ENCODE data around the gene MSL1.

Gene MSL1, protein sequence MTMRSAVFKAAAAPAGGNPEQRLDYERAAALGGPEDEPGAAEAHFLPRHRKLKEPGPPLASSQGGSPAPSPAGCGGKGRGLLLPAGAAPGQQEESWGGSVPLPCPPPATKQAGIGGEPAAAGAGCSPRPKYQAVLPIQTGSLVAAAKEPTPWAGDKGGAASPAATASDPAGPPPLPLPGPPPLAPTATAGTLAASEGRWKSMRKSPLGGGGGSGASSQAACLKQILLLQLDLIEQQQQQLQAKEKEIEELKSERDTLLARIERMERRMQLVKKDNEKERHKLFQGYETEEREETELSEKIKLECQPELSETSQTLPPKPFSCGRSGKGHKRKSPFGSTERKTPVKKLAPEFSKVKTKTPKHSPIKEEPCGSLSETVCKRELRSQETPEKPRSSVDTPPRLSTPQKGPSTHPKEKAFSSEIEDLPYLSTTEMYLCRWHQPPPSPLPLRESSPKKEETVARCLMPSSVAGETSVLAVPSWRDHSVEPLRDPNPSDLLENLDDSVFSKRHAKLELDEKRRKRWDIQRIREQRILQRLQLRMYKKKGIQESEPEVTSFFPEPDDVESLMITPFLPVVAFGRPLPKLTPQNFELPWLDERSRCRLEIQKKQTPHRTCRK

DNA sequence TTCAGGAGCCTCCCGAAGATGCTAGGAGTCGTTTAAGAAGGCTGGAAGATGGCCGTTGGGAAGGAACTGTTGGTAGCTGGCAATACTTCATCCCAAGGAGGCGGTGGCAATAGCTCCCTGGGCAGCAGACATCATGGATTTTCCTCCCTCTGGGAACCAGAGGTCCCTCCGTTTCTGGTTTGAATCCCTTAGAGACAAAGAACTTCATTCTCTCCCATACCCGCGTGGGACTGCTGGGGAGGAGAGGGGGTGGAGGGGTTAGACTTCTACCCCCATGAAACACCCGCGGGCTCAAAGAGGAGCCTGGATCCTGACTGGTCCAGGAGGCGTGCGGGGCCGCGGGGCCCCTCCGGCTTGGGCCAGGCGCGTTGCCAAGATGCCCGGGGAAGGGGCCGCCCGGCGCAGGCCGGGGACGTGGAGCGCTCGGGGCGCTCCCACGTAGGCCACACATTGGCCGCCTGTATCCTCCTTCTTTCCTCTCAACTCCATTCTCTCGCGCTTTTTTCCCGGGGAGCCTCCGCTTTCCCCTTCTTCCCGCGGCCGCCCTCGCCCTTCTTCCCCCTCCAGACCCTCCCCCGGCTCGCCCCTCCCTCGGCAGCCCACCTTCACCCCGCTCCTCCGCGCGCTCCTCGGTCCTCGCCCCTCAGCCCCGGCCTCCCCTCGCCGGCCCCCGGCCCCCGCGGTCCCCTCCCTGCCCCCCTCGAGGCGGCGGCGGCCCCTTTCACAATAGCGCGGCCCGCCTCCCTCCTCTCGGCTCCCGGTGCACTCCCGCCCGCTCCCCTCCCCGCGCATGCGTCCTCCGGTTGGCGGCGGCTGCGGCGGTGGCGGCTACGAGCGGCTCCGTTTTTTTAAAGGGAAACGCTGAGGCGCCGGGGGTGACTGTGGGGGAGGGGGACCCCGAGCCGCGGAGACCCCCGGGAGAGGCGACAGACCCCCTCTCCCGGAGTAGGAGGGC lies at the start of gene MSL1:
Gene MSL1, plus strand, starts transcription at position 791 of the 955 bp plus-strand sequence. CDS start 642 bp downstream, outside the sequence.
- peak; percentile 33 for DNase-seq

DNA sequence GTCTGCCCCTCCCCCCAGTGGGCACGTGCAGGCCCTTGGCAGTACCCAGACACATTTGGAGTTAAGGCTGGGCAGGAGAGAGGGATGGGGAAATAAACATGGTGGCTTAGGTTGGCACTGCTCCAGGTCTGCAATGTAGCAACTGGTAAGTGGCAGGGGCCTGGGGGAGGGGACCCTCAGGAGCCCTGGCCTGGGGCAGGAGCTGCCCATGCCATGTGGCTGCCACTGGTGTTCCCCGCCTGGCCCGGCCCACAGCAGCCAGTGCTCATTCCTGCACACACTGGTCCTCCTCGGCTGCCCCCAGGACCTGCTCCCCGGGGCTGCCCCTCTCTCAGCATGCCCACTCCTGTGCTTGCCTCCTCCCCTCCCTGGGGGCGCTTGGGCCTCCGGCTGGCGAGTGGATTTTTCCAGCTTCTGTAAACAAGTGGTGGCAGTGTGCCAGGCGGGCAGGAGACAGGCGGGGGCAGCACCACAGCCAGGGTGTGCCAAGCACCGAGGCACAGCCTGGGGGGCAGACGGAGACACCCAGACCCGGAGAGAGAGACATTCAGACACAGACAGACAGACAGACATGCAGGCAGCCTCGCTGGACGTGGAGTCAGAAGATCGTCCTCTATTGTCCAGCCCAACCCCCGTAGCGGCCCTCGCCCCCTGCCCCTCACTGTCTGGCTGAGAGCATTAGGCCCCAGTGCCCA lies 49.6 kb upstream of the MSL1 start:
- DNase-seq: peak; percentile 27

DNA sequence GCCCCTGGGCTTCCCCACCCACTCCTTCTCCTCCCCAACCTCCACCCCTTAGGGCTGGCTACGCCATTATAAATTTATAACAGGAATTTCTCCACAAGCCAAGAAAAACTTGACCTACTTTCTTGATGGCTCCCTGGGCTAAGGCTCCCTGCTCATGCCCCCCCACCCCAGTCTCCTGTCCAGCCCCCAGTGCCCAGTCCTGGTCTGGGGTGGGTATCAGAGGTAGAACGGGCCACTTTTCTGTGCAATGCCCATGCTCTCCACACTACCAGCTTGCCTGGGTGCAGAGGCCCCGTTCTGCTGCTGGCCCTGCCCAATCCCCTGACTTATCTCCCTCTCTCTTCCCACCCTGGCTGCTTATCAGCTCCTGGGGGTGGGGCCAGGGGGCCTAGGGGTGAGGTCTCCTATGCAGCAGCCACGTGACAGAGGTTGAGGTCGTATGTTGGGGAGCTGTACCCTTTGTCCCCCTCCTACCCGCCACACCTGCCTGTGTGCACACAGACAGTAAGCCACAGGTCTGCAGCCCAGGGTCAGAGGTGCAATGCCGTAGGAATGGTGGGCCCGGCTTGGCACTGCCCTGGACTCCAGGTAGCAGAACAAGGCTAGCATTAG lies 48.9 kb upstream of the MSL1 start:
- DNase-seq: no peak

DNA sequence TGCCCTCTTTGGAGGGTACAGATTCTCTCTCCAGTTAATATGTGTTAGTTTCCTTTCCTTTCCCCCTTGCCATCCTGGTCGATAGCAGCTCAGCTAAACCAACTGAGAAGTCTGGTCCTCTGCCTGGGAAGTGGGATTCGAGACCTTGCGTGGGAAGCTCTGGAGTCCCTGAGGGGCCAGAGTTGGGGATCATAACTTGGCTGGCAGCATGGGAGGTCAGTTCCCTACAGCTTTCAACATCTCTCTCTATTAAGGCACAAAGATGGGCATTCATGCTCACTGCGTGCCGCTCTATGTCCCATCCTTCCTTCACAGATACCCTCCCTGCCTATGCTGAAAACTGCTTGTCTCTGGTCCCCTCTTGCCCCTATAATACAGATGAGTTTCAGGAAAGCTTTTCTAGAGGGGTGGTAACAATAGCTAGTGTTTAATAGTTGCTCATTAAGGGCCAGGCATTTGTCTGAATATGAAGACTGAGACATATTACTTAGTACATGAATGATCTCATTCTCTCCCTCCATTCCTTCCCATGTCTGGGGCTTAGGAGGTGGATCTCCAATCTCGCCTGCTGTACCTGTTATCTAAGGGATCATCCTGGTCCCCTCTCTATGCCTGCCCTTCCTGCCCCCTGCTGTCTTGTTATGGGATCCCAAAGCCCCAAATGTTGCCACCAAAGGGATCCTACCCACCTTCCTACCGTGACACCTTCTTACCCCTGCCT lies 48.2 kb upstream of the MSL1 start:
- no peak for DNase-seq

DNA sequence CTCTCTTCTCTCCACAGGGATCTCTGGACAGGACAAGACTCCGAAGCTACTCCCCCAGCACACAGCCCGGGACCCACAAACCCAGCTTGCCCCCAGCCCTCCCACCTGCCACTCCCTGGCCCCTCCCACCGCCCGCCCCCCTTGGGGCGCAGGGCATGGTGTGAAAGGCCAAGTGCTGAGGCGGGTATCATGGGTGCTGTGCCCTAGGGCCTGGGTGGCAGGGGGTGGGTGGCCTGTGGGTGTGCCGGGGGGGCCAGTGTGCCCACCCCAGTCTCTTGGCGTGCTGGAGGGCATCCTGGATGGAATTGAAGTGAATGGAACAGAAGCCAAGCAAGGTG lies 47.6 kb upstream of the MSL1 start:
- DNase-seq: no peak

DNA sequence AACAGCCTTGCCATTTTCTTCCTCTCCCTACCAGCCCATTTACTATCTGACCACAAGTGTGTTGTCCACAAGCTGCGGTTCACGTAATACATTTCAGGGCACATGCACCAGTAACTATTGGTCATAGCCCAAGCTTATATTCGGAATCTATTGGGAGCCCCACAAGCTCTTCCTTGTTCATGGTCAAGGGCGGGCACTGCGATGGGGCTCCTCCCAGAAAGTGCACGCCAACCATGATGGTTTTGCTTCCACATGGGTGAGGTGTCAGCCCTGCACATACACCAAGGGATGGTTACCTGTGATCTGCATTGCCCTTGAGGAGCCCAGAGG lies 46.9 kb upstream of the MSL1 start:
- DNase-seq: no peak

DNA sequence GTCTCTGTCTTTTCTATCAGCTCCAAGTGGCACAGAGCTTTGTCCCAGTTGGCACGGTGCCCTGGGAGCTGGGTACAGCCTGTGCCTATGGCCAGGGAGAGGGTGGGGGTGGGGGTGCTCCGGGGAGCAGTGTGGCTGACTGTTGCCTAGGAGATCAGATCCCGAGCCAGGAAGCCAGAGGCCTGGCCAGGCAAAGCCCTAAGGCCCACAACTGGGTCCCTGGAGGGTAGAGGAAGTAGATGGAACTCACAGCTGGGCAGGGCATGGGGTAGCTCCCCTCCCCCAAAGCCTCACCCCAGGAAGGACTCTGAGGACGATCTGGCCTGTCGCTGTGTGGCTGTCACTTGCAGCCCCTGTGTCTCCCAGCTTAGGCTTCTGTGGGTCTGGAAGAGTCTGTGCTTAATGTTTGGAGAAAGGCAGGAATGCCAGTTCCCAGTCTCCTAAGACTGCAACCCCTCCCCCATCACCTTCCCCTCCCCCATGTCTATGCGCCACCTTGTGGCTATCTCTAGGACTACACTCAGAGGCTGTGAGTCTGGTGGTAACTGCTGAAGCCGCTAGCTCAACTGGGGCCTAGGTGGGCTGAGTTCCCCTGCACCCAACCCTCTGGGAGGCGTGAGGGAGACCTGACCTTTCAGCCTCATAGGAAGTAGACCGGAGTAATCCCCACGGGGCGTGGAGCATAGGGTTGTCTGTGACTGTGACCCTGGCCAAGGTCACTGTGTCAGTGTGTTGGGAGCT lies 46.4 kb upstream of the MSL1 start:
- no peak for DNase-seq

DNA sequence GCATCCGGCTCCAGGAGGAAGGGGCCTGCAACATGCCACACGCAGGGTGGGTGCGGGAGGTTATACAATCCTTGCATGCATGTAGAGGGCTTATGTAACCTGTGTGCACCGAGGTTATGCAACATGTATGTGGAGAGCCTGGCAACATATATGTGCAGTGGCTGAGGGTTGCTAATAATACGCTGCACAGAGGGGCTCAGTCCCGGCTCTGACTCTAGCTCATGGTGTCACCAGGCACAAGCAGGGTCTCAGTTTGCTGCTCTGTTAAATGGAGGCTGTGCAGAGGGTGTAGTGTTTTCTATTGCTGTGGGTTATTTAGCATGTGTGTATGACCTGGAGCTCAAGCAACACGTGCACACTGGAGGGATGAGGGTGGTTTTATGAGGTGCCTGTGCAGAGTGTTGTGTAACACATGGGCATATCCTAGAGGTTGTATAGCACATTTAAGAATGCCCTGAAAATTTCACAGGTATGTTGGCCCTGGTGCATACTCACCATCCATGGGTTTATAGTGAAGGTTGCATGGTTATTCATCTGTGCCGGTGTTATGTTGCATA lies 45.8 kb upstream of the MSL1 start:
- DNase-seq: no peak

DNA sequence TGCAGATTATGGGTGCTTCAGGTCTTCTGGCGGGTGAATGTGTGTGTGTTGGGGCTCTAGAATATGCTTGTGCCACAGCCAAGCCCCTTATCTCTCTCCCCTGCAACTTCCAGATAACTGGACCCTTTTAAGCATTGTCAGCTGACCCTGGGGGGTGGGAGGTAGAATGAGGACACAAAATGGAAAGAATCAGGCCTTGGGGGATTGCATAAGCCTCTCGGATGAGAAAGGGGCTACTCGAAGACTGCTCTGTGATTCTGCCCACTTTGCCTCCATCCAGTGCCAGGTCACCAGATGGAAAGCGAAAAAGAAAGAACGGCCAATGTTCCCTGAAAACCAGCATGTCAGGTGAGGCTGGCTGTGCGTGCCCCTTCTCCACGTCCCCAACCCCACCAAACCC lies 45.2 kb upstream of the MSL1 start:
- DNase-seq: no peak

DNA sequence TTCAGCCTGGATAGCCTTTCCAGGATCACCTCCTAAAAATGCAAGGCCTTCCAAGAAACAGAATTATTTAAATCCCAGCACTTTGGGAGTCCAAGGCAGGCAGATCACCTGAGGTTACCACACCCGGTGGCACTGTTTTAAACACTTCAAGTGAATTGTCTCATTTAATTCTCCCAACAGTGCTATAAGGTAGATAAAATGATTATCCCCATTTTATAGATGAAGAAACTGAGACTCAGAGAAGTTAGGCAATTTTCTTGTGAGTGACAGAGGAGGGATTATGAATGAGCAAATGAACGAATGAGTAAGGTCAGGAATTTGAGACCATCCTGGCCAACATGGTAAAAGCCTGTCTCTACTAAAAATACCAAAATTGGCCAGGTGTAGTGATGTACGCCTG lies 42.2 kb upstream of the MSL1 start:
- no peak for DNase-seq

DNA sequence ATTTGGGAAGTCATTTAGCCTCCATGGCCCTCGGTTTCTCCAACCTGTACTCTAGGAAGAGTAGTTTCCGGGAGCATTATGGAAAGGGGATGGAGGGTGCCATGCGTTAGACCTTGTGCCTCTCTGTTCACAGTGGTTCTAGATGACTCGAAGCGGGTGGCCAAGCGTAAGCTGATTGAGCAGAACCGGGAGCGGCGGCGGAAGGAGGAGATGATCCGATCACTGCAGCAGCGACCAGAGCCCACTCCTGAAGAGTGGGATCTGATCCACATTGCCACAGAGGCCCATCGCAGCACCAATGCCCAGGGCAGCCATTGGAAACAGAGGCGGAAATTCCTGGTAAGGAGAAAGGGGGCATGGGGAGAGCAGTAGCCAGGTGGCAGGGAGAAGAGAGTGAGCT lies 37.3 kb upstream of the MSL1 start:
- DNase-seq: no peak

DNA sequence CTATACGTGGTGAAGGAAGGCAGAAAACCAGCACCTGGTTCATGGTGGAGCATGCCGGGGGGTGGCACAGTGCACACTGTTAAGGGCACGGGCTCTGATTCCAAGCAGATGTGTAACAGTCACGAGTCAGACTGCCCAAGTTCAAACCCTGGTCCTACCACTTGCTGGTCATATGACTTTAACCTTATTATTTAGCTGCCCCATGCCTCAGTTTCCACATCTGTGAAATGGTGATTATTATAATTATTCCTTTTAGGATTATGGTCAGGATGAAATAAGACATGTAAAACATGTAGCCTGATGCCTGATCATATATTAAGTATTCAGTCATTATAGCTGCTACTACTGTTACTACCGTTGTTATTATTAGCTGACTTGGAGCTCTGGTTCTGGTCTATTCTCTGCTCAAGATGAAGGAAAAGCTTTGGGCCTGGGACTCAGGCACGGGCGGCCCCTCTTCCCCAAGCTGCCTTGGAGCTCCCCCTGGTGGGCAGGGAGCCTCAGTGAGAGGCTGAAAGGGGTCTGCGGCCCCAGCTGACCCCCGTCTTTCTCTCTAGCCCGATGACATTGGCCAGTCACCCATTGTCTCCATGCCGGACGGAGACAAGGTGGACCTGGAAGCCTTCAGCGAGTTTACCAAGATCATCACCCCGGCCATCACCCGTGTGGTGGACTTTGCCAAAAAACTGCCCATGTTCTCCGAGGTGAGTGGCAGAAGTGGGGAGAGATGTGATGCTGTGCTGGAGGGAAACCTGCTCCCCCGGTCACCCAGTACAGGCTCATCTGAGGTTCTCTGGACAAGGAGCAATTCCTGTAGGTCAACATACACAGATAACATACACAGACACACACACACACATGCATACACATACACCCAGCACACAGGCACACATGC lies 35.4 kb upstream of the MSL1 start:
- DNase-seq: peak; percentile 20

DNA sequence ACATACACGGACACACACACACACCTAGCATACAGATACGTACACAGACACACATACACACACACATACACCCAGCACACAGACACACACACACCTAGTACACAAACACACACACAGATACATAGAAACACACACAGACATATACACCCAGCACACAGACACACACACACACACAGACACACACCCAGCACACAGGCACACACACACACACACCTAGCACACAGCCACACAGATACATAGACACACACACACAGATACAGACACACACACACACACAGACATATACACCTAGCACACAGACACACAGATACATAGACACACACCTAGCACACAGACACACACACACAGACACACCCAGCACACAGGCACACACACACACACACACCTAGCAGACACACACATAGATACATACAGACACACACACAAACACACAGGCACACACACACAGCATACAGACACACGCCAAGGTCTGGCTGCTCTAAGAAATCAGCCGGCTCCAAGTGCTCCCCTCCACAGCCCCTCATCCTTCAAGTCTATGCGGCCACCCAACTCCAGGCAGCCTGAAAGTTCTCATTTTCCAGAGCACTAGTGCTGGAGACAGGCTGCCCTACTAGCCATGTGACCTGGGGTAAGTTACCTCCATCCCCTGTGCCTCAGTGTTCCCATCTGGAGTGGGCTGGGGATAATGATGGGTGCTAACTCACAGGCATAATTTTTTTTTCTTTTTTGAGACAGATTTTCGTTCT lies 34.5 kb upstream of the MSL1 start:
- no peak for DNase-seq

DNA sequence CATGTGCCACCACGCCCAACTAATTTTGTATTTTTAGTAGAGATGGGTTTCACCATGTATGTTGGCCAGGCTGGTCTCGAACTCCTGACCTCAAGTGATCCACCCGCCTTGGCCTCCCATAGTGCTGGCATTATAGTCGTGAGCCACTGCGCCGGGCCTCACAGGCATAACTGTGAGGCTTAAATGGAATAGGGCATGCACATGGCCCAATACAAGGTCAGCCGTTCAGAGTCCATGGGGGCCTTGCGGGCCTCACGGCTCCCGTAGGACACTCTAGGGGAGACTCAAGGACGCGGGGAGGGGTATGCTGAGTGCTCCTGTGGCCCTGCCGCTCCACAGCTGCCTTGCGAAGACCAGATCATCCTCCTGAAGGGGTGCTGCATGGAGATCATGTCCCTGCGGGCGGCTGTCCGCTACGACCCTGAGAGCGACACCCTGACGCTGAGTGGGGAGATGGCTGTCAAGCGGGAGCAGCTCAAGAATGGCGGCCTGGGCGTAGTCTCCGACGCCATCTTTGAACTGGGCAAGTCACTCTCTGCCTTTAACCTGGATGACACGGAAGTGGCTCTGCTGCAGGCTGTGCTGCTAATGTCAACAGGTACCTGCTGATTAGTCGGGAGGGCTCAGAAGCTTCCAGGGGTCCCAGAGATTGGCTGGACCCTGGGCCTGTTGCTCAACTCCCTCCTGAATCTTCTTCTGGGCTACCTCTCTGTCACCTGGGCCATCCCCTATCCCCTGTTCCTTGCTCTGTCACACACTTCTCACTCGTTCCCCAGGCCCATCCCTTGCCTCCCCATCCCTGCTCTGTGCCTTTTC lies 33.7 kb upstream of the MSL1 start:
- DNase-seq: no peak

DNA sequence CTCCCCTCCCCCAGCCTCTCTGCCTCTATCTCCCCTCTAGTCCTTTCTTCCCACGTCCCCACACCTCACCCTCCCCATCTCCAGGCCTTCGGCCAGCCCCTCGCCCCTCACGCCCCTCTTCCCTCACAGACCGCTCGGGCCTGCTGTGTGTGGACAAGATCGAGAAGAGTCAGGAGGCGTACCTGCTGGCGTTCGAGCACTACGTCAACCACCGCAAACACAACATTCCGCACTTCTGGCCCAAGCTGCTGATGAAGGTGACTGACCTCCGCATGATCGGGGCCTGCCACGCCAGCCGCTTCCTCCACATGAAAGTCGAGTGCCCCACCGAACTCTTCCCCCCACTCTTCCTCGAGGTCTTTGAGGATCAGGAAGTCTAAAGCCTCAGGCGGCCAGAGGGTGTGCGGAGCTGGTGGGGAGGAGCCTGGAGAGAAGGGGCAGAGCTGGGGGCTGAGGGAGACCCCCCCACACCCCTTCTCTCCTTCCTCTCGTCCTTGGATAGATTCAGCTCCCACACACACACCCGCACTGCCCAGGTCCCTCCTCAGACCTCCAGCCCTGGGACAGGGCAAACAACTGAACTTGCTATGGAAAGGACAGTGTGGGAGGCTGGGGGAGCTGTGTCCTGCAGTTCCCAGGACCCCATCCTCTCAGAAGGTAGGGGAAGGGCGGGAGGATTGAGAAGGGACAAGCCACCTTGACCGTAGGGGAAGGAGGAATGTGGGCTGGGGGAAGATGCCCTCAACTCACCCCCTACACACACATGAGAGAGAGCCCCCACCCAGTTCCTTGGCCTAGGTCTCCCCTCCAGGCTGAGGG lies 32.5 kb upstream of the MSL1 start:
- DNase-seq: no peak

DNA sequence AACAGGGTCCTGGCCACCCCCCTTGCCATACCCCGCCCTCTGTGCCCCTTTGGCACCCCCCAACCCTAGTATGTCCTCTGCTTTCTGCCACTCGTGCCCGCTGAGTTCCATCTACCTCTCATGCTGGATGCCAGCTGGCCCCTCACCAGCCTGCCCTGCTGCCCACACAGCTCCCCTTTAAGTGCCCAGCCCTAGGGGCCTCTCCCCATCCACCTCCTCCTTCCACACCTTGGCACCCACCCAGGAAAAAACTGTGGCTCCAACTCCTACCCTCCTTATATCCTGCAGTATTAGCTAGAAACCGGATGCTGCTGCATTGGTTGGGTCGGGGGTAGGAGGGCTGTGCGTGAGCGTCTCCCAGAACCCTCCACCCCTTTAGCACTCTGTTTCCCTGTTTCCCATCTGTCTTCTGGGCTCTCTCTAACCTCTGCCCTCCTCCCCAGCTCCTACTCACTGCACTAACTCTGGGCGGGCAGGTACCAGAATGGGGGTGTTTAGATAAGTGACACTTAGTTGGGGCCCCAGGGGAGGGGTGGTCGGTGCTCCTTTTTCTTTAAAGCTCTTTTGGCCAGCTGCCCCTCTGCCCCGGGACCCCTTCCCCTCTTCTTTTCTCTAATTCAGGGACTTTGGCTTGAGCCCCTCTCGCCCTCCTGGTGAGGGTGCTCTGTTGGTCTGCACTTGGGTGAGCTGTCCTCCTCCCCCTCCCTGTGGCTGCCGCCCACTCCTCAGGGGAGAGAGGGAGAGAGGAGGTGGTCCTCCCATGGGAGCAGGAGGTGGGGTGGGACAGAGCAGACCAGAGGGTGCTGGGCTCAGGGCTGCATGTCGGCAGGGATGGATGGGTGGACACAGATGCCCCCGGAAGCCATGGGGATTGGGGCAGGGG lies 31.3 kb upstream of the MSL1 start:
- no peak for DNase-seq

Measured in kidney glomerular epithelial cell (primary cell).